GOT3 (cell line): ENCODE results near the gene TEDC2.
"Not testable (repeated sequence)": the region's sequence is repeated elsewhere in the genome, so short reads cannot be mapped to it uniquely, and the experiment has no call there.

Experiments used
- DNase-seq: peaks from one replicate; lab custom pipeline; 2025; ENCODE audit warnings: mixed read lengths; lab: John Stamatoyannopoulos, UW

Gene TEDC2, protein sequence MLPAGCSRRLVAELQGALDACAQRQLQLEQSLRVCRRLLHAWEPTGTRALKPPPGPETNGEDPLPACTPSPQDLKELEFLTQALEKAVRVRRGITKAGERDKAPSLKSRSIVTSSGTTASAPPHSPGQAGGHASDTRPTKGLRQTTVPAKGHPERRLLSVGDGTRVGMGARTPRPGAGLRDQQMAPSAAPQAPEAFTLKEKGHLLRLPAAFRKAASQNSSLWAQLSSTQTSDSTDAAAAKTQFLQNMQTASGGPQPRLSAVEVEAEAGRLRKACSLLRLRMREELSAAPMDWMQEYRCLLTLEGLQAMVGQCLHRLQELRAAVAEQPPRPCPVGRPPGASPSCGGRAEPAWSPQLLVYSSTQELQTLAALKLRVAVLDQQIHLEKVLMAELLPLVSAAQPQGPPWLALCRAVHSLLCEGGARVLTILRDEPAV

DNA sequence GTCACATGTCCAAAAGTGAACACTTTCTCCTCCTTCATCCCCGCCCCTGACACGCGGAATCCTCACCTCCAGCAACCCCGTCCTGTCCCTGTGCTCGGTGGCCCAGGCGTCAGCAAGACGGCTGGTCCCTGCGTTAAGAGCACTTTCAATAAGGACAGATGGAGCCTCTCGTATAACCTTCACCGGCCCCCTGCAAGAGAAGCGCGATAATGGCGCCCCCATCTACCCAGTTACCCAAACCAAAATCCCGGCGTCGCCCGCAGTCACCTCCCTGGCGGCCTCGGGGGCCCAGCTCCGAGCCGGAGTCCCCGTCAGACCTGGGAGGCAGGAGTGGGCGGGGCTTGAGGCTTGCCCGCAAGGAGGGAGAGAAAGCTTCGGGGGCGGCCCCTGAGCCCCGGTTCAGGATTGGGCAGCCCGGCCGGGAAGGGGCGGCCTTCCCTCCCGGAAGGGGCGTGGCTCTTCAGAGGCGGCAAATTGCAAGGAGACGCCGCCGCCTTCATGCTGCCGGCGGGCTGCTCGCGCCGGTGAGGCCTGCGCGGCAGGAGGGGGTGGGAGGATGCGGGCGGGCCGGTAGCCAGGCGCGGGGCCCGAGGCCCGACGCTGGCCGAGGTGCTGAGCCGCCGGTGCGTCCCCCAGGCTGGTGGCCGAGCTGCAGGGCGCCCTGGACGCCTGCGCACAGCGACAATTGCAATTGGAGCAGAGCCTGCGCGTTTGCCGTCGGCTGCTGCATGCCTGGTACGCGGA, at the start of gene TEDC2:
Gene TEDC2 (plus strand): TSS at position 463 of the 744 bp plus-strand sequence. CDS start 36 bp downstream, at position 499.
- peak; percentile 82 for DNase-seq

DNA sequence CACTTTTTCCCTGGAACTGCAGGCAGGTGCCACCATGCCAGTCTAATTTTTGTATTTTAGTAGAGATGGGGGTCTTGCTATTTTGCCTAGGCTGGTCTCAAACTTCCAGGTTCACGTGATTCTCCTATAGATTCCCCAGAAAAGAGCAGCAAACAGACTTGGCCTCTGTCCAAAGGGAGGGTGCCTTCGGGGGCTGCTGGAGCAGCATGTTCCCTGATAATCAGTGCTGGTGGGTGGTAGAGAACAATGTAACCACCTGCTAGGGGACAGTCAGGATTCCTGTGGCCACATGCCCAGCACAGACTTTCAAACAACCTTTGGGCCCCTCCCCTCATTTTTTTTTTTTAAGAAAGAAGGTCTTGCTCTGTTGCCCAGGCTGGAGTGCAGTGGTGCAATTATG, 44.8 kb upstream of the TEDC2 start:
- no peak for DNase-seq

DNA sequence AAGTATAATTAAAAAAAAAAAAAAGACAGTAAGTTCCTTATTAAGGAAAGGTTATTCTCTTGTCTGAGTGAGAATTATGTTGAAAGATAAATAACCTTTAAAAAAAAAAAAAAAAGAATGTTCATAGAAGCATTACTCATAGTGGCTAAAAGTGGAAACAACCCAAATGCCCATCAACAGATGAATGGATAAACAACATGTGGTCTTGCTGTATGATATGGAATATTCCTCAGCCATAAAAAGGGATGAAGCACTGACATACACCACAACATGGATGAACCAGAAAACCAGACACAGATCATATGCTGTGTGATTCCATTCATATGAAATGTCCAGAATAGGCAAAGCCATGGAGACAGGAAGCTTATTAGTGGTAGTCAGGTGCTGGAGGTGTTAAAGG, 39.9 kb upstream of the TEDC2 start:
- no peak for DNase-seq

DNA sequence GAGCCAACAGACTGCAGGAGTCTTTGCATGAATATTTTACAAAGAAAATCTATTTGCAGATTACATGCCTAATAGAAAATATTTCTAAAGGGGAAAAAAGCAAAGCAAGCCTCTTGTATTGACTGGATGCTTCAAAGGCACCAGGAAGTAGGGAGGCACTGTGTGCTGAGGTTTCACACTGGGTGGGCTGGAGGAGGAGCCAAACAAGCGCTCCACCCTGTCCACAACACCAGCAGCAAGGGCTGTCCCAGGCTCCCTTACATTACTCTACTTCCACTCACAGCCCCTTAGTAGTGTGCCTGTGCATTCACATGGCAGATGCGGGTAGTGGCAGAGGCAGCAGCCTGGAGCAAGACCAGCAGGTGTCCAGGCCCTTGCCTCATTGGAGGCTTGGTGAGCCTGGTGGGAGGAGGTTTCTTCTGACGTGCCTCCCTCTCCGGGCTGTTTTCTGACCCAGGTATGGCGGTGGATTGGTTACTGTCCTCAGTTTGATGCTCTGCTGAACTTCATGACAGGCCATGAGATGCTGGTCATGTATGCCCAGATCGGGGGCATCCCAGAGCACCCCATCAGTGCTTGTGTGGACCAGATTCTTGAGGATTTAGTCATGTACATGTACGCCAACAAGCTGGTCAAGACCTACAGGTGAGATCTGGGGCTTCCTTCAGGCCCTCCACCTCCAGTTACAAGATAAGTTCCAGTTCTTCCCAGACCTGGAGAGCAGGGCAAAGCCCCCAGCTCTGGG, 37.6 kb upstream of the TEDC2 start:
- DNase-seq, result no peak

DNA sequence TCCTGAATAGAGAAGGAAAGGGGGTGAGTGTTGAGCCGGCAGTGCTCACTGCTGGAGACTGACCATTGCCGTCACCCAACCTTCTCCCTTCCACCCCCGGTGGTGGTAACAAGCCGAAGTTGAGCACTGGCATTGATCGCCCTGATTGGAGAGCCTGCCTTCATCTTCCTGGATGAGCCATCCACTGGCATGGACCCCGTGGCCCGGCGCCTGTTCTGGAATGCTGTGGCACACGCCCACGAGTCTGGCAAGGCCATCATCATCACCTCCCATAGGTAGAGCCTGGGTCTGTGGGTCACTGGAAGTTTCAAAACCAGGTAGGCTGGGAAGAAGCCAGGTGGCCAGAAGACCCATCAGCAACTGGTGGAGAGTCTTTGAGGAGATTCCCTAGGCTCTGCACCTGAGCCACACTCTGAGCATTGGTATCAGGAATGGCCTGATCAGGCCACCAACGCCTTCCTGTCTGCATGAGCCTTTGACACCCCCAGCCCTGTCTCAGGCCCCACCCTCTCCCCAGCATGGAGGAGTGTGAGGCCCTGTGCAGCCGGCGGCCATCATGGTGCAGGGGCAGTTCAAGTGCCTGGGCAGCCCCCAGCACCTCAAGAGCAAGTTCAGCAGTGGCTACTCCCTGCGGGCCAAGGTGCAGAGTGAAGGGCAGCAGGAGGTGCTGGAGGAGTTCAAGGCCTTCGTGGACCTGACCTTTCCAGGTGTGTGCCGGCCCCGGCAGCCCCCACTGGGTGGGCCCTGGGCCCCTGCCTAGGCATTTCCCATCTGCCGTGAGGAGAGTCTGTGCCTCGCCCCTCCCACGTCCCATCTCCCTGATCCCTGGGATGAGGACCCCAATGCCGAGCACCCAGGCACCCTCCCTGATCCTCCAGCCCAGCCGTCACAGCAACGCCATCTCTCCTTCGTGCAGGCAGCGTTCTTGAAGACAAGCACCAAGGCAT, 35.6 kb upstream of the TEDC2 start:
- DNase-seq, result no peak

DNA sequence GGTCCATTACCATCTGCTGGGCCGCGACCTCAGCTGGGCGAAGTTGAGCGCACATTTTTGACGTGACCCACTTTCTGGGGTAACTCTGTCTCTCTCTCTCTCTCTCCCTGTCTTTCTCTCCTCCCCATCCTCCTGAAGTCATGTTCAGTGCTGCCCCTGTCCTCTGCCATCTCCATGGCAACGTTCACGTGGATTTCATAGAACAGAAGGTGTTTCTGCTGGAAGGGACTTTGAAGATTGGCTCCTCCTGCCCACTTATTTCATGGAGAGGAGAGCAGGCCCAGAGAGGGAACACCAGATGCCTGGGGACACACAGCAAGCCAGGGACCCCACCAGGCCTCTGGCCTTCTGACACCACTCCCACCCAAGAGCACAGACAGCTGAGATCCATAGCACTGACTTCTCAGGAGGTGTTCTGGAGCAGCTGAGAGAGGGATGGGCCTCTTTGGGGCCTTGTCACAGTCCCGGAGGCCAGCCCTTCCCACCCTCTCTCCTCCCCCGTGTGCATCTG, 34.8 kb upstream of the TEDC2 start:
- DNase-seq, result no peak

DNA sequence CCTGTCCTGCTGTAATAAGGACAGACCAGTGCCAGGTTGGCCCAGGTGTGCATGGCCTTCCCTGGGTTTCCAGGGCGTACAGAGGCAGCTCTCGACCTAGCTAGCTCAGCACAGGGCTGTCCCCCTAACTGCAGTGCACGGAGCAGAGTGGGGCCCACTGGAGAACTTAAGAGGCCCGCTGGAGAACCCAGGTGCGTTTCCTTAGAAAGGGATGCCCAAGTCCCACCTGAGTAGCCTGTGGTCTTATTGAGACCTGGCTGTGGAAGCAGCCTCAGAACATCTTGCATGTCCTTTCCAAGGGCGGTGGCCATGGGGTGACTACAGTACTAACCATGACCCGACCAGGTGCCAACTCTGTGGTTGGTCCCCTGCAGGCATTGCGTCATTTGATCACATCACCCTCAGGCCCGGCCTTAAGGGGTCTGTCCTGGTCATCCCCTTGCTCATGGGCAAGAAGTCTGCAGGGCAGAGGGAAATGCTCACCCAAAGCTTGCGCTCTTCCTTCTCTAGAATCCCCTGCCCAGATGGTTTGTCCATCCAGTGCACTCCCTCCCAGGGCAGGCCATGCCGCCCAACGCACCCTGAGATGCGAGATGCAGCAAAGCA, 34.0 kb upstream of the TEDC2 start:
- no peak for DNase-seq

DNA sequence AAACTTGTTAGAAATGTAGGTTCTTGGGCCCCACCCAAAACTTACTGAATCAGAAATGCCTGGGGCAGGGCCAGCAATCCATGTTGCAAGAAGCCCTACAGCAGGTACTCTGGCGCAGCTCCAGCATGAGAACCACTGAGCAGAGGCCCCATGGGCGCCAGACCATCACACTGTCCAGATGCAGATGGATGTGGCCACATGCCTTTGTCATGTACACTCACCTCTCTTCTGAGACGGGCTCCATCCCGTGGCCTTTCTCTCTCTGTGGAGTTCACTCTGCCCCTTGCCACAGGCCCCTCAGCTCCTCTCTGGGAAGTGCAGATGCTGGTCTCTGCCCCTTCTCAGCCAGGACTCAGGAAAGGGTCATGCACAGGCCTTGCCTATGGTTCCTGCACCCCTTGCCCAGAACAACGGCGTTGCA, 33.0 kb upstream of the TEDC2 start:
- no peak for DNase-seq

DNA sequence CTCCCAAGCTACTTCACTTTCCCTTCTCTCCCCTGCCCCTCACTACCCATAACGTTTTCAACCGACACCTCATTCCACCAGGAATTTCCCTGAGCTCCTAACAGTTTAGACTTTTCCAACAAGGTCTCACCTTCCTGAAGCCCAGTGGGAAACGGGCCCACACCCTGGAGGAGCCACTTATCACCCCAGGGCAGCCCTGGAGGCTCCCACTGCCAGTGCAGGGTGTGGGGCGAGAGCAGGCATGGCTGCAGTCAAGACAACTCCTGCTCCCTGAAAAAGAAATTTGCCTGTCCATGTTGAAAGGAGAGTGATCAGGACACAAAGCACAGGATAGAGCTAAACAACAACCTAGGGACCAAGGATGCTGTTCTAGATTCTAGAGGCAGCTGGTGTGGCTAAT, 32.4 kb upstream of the TEDC2 start:
- DNase-seq, result no peak

DNA sequence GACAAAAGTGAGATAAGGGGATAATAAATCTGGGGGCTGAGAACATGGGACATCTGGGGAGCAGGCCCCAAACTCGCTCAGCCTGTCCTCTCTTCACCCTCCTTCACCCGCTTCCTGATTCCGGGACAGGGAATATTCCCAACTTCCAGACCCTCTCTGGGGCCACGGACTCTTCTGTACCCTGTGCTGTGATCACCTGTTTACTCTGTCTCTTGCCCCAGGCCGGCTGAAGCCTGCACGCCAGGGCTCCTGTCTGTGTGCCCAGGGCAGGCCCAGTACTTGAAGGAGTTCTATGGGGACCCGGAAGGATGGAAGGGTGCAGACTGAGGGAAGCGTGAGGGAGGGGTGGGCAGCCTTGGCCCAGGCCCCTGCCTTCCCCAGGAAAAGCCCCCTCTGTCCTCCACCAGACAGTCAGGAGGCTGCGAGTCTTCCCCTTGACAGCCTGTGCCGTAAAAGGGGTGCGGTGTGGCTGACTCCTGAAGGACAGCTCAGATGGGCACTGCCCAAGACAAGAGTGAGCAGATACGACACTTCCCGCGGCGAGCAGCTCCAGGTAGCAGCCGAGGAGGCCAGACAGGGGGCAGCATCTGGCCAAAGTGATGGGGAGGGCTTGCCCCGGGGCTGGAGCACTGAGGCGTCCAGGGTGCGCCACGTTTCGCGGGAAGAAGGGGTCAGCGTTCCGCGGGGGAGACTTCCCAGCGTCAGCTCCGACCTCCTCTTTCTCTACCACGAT, 31.7 kb upstream of the TEDC2 start:
- no peak for DNase-seq

DNA sequence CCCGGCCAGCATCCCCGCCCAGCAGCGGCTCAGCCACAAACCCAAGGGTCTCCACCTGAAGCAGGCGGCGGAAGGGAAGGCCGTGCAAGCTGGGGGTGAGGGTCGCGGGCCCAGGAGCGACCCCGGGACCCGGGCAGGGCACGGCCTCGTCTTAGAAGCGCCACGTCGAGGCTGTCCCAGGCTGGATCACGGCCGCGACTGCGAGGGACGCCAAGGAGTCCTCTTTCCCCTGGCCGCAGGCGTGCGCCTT, 31.2 kb upstream of the TEDC2 start:
- no peak for DNase-seq

DNA sequence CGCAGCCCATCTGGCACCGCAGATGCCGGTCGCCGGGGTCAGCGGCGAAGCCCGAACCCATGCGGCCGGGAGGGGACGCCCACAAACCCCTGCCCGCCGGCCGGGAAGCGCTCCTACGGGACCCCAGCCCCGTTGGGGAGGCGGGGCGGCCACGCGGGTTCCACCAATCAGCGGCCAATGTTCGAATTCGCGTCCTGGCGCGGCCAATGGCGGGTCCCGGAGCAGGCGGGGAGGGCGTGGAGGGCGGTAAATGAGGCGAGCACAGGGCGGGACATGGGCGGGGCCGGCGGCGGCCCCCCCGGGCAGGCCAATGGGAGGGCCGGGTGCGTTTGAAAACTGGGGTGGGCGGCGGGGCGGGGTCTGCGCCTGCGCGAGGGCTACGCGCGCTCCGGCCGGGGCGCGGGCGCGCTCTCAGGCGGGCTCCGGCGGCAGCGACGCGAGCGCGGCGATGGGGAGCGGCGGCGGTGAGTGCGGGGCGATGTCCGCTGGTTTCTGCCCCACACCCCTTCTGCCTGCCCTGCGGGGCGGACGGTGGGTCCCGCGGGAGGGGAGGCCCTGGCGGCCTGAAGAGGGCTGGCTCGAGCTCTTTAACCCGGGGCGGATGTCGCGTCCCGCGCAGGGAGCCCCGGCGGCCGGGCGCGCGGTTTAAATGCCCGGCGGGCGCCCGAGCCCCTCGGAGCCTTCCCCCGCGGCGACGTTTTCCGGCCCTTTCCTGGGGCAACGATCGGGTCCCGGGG, 30.7 kb upstream of the TEDC2 start, which contains the start of gene CCNF:
Gene CCNF (plus strand): TSS at position 414 of the 737 bp plus-strand sequence. CDS start 35 bp downstream, at position 449.
- DNase-seq, result peak; percentile 89

DNA sequence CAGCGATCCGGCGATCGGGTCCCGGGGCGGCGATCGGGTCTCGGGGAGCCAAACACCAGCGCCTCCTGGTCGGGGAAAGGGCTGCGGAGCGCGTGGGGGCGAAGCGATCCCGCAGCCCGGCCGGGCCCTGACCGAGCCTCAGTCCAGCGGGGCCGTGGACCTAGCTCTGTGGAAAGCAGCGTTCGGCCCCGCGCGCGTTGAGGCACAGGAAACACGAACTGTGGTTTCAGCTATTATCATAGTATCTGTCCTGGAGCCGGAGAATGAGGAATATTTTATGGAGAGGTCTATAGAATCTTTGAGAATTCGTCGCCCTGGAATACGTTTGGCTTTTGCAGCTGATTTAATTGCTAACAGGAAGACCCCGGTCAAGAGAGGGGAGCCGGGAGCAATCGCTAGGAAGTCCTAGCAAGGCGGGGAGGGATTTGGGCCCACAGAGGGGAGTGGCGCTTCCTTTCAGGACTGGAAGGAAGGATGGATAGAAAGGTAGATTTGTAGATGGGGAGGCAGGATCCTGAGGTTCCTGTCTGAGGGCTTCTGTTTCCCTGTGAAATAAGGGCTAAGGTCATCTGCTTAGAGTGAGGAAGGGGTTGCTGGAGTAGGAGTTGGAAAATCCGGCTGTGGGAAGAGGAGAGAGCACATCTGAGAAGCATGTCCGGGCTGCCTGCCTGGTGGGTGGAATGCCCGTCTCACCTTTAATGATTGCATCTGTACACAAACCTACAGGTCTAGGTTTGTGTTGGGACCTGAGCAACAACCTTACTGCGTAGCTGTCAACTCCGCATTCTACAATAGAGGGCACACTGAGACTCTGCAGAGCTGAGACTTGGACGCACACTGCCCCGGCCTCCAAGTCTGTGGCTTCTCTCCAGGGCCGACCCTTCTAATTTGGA, 29.9 kb upstream of the TEDC2 start:
- DNase-seq, result no peak

DNA sequence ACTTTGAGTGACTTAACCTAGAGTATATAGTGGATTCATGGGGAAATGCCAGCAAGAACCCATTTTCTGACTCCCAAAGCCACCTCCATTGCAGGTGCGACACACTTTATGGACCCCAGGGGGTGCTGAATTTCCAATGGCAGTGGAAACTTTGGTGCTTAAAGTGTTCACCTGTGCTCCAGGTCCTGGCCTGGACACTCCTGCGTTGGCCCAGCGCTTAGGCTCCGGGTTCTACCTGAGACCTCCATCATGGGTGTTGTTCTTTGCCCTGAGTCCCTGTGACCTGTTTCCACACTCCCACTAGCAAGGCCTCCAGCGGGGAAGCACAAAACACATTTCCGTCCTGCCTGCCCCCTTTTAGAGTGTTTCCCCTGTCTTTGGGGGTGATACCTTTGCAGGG, 27.6 kb upstream of the TEDC2 start:
- DNase-seq, result no peak

DNA sequence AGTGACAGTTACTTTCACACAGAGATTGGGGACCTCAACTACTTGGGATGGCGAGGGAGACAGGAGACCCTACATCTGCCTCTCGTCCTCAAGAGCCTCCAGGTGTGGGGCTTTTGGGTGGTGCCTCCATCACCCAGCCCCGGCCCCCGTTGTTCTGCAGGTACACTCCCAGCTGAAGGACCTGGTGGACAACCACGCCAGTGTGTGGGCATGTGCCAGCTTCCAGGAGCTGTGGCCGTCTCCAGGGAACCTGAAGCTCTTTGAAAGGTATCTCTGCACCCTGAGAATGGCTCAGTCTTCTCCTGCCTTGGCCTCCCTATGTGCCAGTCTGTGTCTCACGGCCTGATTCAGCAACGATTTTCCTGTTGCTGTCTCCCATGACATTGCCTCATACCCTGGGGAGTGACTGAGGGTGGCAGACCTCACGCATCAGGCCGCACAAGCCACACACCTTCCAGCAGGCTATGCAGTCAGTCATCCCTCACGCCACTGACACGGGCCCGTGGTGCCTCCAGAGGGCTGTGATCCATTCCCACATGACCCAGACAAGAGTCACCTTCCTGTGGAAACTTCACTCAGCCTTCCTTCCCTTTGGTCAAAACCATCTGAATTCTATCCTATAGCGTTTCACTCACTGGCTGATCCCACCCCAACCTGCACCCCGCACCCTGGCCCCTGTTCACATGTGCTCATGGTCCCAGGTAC, 27.0 kb upstream of the TEDC2 start:
- no peak for DNase-seq

DNA sequence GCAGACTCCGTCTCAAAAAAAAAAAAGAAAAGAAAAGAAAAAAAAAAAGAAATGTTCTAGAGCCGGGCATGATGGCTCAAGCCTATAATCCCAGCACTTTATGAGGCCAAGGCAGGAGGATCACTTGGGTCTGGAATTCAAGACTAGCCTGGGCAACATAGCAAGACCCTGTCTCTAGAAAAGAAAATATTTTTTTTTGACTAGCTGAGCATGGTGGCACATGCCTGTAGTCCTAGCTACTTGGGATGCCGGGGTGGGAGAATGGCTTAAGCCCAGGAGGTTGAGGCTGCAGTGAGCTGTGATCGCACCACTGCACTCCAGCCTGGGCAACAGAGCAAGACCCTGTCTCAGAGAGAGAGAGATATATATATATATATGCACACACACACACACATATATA, 24.7 kb upstream of the TEDC2 start:
- not testable (repeated sequence) for DNase-seq

DNA sequence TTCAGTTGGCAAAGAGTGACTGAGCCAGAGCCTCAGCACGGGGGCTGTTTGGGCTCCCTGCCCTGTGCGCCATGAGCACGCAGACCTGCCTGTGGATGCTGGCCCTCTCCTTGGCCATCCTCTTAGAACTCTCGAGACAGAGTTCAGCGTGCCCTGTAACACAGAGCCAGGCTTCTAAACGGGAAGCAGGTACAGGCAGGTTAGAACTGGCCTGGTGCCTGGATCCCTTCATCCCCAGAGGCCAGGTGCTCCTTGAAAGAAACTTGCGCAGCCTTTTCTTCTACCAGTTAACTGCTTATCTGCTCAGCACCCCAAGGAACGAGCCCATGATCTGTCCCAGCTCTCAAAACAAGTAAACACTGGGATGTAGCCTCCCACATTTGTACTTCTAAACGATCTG, 23.8 kb upstream of the TEDC2 start:
- no peak for DNase-seq
